HepG2 (cell line): ENCODE measurements around the gene NOL4L. TPM values are rescaled to one million over a fixed set of nuclear protein-coding genes. Genes with fewer than 3 reads are reported as not detected.
A peak's percentile ranks its signal among the peaks of the same experiment; 100 is the strongest.

Experiments used
- BCL3 ChIP-seq: sonication (generic); formaldehyde crosslinking; IDR thresholded peaks from 2 replicates; pipeline ENCODE4 v1.5.1; 2020; ENCODE audit warnings: mild to moderate bottlenecking, missing genetic modification reagents, moderate library complexity
- EEA1 ChIP-seq: sonication (generic); formaldehyde crosslinking; IDR thresholded peaks from 2 replicates; pipeline ENCODE4 v1.5.1; 2020; ENCODE audit warnings: mild to moderate bottlenecking, missing genetic modification reagents, borderline replicate concordance
- JARID2 ChIP-seq: sonication (generic); formaldehyde crosslinking; IDR thresholded peaks from 2 replicates; pipeline ENCODE4 v1.8.1; 2023; ENCODE audit warnings: missing genetic modification reagents, inconsistent platforms; ENCODE audit not compliant: insufficient replicate concordance
- PAX8 ChIP-seq: sonication (generic); formaldehyde crosslinking; IDR thresholded peaks from 2 replicates; pipeline ENCODE4 v1.8.0; 2022; ENCODE audit warnings: mild to moderate bottlenecking, missing genetic modification reagents, borderline replicate concordance
- TOPORS ChIP-seq: sonication (generic); formaldehyde crosslinking; IDR thresholded peaks from 2 replicates; pipeline ENCODE4 v1.8.0; 2023; ENCODE audit warnings: mild to moderate bottlenecking, missing genetic modification reagents
- ZBTB34 ChIP-seq: sonication (generic); formaldehyde crosslinking; IDR thresholded peaks from 2 replicates; pipeline ENCODE4 v1.8.0; 2022; ENCODE audit warnings: mild to moderate bottlenecking, missing genetic modification reagents
- ZFYVE20 ChIP-seq: sonication (generic); formaldehyde crosslinking; IDR thresholded peaks from 2 replicates; pipeline ENCODE4 v1.8.0; 2023; ENCODE audit warnings: low read depth, mild to moderate bottlenecking, moderate library complexity, missing genetic modification reagents, borderline replicate concordance
- ZNF484 ChIP-seq: sonication (generic); formaldehyde crosslinking; IDR thresholded peaks from 2 replicates; pipeline ENCODE4 v1.5.1; 2020; ENCODE audit warnings: mild to moderate bottlenecking, low read depth, missing genetic modification reagents, borderline replicate concordance
- ZNF510 ChIP-seq: sonication (generic); formaldehyde crosslinking; IDR thresholded peaks from 2 replicates; pipeline ENCODE4 v1.4.0; 2020; ENCODE audit warnings: low read depth, mild to moderate bottlenecking, missing genetic modification reagents
- ZNF562 ChIP-seq: sonication (generic); formaldehyde crosslinking; IDR thresholded peaks from 2 replicates; pipeline ENCODE4 v1.8.0; 2022; ENCODE audit warnings: missing genetic modification reagents, borderline replicate concordance
- polyA plus RNA-seq, 8 experiments: library from polyadenylated mRNA; depleted of rRNA in 3 of 8; stranded (reverse) in 7 of 8; unstranded in 1 of 8; fragments of >200 nt; fragmentation: Illumina TruSeq in 4 of 8; extraction: Trizol in 4 of 8; gene quantifications; 2 replicates each; pipeline versions ENCODE4 v1.2.1 to v1.2.3, GENCODE V29; 2011 to 2016; ENCODE audit warnings: low read depth in 4 of 8, missing spikeins in 1 of 8, mixed read lengths in 1 of 8; ENCODE audit not compliant: insufficient read depth in 1 of 8
- total RNA-seq, 5 experiments: library from RNA; depleted of rRNA; stranded (reverse); fragments of >200 nt; fragmentation: Illumina TruSeq; extraction: Trizol; gene quantifications; 2 replicates each; pipeline ENCODE4 v1.2.3, GENCODE V29; 2016; ENCODE audit warnings: low read depth in 1 of 5

The NOL4L gene
- total and polyA plus RNA-seq, 2 of the 13 experiments (the other 11 are each of a cell fraction or from before 2014, with no cell fraction given) = 16.6 to 35.4 TPM

DNA sequence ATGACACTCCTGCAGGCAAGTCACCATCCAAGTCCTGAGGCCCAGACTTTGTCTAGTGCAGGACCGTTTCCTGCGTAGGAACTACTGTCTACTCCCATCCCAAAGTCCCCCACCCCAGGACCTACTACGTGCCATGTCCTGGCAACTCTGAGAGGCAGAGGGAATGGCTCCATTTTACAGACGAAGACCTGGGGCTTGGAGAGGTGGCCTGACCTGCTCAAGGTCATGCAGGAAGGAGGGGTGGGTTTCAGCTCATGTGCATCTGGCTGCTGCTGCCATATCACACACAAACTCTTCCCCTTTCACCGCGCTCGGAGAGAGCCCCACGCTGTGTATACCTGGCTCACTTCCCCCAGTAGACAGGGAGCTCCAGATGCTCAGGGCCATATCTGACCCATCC is 1.2 kb upstream of the NOL4L start (continued):
- TF ChIP-seq JARID2 (CRISPR knock-in tag) (peak; percentile 57), PAX8 (CRISPR knock-in tag) (no peak), ZNF510 (CRISPR knock-in tag) (no peak), ZBTB34 (CRISPR knock-in tag) (0 out of 2 replicates have a peak, but pooled peaks have one; percentile 39), ZFYVE20 (CRISPR knock-in tag) (no peak), ZNF562 (CRISPR knock-in tag) (no peak), EEA1 (no peak), TOPORS (CRISPR knock-in tag) (no peak), ZNF484 (CRISPR knock-in tag) (no peak), BCL3 (CRISPR knock-in tag) (0 out of 2 replicates have a peak, but pooled peaks have one; percentile 4)
- TF ChIP-seq, all 625 proteins: peak for 20
